GM12892 (cell line): ENCODE data around the gene CALML3.

Experiments used
- POLR2A ChIP-seq: IDR thresholded peaks from 2 replicates; pipeline ENCODE4 v1.6.1; 2011; ENCODE audit warnings: low read depth, low read length, control low read depth
- POLR2AphosphoS5 ChIP-seq: IDR thresholded peaks from 2 replicates; pipeline ENCODE4 v1.6.1; 2011; ENCODE audit warnings: low read depth, low read length, control low read depth
- TAF1 ChIP-seq: IDR thresholded peaks from 2 replicates; pipeline ENCODE4 v1.6.1; 2011; ENCODE audit warnings: low read depth, mild to moderate bottlenecking, control low read depth, low read length, borderline replicate concordance

GRCh38 chr10:5540080-5540479 lies 15.3 kb downstream of the CALML3 start:
- TF ChIP-seq POLR2AphosphoS5 (no peak), POLR2A (no peak), TAF1 (no peak)
